ENCODE data around the gene SELPLG.
"Not testable (repeated sequence)": the region's sequence is repeated elsewhere in the genome, so short reads cannot be mapped to it uniquely, and the experiment has no call there.

Gene SELPLG

GRCh38 chr12:108618953-108619274 is 14.8 kb downstream of the SELPLG start:
- DNase-seq (ENCODE audit: low read depth): not testable (repeated sequence)

DNA sequence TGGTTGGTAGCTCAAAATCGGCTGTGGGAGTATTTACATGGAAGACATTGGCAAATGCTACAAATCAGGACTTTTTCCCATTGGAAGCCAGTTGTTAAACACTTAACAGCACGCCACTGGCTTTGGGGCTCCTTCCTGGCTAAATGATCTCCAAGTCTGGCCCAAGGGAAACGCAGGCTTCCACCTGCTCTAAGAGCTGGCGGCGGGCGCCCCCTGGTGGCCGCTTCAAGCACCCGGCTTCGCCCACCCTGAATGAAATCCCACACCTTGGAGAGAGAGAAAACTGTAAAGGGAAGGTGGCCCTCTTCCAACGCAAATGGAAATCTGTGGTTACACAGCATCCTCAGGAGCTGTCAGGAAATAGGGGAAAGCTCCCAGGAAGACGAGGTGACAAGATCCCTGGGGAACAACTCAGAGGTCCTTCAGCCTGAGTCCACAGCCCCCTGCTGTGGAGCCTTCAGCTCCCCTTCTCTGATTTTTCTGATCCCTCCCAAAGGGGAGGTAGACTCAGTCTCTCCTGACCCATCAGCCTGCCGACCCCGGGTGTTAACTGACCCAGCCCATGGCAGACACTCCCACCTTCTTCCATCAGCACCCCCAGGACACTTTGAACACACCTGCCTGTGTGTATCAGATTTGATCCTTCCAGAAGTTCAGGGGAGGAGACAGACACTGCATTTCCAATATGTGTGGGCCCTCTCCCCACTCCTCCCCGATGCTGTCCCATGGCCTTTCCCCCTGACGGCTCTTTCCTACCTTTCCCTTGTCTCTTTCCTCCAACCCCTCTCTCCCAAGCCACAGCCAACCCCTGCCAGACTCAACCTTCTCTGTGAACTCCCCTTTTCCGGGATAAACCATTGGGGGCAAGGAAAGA is 15.4 kb downstream of the SELPLG start:
- peak; percentile 54 for DNase-seq (ENCODE audit: low read depth)

DNA sequence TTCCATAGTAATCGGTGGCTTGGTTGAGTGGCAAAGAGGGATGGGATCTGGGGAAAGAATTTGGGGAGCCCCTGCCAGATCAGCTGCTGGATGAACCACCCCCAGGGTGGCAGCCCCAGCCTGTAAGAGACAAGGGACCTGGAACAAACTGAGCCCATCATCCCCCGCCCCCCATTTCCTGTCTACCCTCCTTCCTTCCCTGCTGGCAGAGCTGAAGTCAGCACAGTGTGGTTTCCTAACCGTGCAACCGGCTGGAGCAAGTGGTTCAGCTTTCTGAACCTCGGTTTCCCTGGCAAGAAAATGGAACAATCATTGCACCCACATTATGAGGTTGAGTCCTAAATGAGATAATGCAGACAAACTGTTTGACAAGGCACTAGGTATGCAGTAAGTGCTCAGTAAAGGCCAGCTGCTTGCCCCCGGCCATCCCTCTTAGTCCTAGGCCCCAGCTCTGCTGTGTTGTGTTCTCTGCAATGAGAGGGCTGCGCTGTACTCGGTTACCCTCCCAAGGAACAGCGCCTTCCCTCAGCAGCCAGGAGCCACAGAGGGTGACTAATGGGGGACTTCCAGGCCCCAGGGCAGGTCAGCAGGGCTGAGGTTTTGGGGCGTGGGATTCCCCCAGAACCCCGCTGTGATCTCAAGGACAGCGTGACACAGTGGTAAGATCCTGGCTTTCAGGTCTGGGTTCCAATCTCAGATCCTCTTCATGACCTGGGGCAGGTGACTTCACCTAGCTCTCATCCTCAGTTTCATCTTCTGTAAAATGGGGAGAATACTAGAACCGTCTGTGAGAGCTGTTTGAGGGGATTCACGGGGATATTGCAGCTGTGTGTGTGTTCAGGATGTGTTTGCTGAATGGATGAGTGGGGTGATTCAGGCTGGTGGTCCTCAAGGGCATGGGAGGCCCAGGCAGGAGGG is 16.5 kb downstream of the SELPLG start:
- DNase-seq (ENCODE audit: low read depth): peak; percentile 70

GRCh38 chr12:108616359-108616758 is 17.3 kb downstream of the SELPLG start:
- DNase-seq (ENCODE audit: low read depth): no peak

DNA sequence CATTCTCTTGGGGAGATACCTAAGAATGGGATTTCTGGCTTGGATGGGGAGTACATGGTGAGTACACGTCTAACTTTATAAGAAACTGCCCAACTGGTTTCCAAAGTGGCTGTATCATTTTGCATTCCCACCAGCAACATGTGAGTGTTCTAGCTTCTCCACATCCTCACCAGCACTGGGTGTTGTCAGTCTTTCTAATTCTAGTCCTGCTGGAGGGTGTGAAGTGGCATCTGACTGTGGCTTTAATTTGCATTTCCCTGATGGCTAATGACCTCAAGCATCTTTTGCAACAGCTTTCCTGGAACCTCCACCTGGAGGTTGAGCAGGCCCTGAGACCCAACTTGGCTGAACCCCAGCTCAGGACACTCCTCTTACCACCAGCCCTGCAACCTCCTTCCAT is 17.8 kb downstream of the SELPLG start:
- DNase-seq (ENCODE audit: low read depth): no peak

DNA sequence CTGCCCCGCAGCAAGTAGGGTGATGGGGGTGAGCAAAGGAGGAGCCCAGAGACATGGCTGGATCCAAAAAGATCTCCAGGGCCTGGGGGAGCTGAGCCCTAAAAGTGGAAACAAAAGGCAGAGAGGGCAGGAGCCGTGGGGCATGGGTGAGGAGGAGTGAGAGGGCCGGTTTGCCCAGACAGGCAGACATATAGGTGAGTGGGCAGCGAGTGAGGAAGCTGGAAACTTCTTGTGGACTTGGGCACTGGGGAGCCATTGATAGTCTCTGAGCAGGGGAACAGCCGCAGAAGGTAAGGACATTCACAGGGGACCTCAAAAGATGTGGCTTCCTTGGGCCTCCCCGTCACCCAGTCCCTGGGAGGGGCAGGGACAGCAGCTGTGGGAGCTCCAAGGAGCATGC is 19.1 kb downstream of the SELPLG start:
- no peak for DNase-seq (ENCODE audit: low read depth)

DNA sequence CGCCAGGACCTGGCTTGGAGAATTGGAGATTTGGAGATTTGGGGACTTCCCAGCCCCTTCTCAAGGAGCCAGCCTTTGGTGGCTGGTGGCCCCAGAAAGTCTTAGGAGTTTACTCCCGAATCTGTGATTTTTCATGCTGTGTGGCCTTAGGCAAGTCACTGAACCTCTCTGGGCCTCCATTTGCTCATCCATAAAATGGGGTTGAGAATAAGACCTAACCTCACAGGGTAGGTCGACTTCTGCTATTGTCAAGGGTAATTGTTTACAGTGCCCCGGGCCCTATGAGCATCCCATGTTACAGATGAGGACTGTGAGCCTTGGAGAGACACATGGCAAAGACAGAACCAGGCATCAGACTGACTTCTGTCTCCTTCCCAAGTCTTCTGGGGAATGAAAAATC is 19.7 kb downstream of the SELPLG start:
- no peak for DNase-seq (ENCODE audit: low read depth)

DNA sequence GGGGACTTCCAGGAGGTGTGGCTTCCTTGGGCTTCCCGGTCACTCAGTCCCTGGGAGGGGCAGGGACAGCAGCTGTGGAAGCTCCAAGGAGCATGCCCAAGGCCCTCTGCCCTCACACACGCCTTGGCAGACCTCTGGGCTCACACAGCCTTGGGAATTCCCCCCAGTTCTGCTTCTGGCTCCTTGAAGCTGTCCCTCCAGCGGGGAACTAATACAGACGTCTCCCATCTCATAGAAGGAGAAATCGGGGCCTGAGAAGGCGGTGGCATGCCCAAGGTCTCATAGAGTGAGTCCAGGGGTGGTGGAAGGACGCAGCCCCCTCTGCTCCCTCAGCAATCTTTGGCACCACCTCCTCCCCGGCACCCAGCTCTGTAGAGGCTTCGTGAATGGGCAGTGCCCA is 20.1 kb downstream of the SELPLG start:
- no peak for DNase-seq (ENCODE audit: low read depth)

GRCh38 chr12:108612788-108613282 is 20.9 kb downstream of the SELPLG start:
- DNase-seq (ENCODE audit: low read depth): no peak

DNA sequence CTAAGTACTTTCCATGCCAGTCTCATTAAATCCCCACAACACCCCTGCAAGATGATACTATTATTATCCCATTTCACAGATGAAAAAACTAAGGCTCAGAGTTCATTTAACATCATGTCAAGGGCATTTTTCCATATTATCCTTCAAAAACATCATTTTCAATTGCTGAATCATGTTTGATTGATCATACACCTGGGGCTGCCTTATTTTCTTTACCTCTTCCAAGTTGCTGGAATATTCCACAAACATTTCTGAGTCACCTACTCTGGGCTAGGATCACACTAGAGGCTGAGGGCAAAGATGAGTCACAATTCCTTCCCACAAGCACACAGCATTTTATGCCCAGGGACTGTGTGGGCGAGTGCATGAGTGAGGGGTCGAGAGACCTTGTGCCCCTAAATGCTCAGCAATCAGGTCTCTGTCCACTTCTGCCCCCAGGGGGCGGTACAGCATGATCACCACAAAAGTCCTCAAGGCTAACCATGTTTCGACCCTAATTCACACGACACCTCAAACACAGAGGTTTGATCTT is 21.7 kb downstream of the SELPLG start:
- DNase-seq (ENCODE audit: low read depth): peak; percentile 49

GRCh38 chr12:108610856-108611605 is 22.7 kb downstream of the SELPLG start:
- DNase-seq (ENCODE audit: low read depth): no peak

DNA sequence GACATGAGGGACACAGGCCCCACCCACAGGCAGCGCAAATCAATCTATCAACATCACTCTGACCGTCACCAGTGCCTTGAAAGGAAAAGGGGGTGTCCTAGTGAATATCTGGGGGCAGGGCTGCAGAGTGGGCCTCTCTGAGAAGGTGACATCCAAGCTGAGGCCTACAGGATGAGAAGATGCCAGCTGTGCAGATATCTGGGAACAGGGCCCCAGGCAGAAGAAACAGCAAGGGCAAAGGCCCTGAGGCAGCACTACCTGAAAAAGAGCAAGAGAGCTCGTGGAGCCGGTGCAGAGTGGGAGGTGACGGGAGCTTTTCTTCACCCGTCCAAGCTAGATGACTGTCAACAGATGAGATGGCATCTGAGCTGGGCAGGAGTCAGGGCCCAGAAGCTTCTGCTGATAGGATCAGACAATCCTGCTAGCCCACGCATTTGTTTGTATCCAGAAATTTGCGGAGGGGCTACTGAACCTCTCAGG is 23.3 kb downstream of the SELPLG start:
- DNase-seq (ENCODE audit: low read depth): no peak

GRCh38 chr12:108609537-108610335 is 24.0 kb downstream of the SELPLG start:
- no peak for DNase-seq (ENCODE audit: low read depth)

GRCh38 chr12:108608616-108609015 is 25.1 kb downstream of the SELPLG start:
- no peak for DNase-seq (ENCODE audit: low read depth)

DNA sequence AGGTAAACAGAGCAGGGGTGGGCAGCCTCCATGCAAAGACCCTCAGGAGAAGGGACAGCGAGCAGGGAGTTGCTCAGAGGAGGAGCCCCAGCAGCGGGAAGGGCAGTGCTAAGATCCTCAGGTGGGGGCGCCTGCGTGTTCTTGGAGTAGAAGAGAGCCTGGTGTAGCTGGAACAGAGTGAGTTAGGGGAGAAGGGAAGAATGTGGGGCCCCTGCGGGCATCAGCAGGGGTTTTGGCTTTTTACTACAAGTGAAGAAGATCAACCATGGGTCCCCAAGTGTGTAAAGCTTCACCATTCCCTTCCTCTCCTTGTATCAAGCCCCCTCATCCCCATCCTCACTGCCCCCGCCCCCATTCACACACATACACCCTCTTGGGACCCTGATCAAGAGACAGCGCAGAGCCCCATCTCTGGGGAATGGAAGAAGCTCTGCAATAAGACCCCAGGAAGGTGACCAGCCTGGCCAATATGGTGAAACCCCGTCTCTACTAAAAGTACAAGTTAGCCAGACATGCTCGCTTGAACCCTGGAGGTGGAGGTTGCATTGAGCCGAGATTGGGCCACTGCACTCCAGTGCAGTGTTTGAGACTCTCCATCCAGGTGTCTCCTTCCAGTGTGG is 25.6 kb downstream of the SELPLG start:
- DNase-seq (ENCODE audit: low read depth): no peak

GRCh38 chr12:108606492-108606891 is 27.2 kb downstream of the SELPLG start:
- DNase-seq (ENCODE audit: low read depth): no peak

GRCh38 chr12:108605690-108606406 is 27.8 kb downstream of the SELPLG start:
- DNase-seq (ENCODE audit: low read depth): no peak

DNA sequence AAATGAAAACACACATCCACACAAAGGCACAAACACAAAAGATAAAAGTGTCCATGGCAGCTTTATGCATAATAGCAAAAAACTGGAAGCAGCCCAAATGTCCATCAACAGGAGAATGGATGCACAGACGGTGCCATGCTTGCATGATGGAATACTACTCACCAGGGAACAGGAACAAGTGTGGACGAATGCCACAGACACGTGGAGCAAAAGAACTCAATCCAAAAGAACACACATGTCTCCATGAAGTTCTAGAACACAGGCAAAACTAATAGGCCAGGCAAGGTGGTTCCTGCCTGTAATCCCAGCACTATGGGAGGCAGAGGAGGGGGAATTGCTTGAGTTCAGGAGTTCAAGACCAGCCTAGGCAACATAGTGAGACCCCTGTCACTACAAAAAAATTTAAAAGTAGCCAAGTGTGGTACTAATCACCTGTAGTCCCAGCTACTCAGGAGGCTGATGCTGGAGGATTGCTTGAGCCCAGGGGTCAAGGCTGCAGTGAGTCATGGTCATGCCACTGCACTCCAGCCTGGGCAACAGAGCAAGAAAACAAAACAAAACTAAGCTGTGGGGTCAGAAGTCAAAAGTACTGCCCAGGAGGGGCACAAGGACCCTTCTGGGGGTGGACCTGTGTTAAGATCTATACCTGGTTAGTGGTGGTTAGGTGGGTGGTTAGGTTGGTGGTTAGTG is 28.5 kb downstream of the SELPLG start:
- no peak for DNase-seq (ENCODE audit: low read depth)

Measured in stimulated activated CD8-positive, alpha-beta memory T cell treated with anti-CD3 and anti-CD28 coated beads, Interleukin-12 subunit alpha, Interleukin-12 subunit beta, amount 100 ng/mL, for 4 hours (primary cell).